Measurements from ENCODE around the gene CADPS.

The CADPS gene

DNA sequence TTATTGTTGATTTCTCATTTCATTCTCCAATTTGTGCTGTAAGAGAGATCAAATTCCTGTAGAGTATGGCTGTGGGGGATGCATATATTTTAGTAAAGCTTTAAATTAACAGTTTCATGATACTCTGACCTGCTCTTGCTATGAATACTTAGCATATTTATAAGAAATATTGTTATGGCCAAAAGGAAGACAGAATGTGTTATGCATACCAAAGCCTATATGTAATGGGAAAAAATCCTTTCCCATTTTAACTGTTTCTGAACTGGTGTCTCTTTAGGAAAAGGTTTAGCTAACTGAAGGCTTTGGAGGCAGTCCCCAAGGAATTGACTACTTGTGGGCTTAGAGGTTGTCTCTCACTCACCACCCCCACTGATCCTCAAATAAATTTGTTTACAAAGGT lies 59.2 kb downstream of the CADPS start:
- peak; percentile 2 for DNase-seq (ENCODE audit: low read depth)
- TF ChIP-seq, protein P1, sequence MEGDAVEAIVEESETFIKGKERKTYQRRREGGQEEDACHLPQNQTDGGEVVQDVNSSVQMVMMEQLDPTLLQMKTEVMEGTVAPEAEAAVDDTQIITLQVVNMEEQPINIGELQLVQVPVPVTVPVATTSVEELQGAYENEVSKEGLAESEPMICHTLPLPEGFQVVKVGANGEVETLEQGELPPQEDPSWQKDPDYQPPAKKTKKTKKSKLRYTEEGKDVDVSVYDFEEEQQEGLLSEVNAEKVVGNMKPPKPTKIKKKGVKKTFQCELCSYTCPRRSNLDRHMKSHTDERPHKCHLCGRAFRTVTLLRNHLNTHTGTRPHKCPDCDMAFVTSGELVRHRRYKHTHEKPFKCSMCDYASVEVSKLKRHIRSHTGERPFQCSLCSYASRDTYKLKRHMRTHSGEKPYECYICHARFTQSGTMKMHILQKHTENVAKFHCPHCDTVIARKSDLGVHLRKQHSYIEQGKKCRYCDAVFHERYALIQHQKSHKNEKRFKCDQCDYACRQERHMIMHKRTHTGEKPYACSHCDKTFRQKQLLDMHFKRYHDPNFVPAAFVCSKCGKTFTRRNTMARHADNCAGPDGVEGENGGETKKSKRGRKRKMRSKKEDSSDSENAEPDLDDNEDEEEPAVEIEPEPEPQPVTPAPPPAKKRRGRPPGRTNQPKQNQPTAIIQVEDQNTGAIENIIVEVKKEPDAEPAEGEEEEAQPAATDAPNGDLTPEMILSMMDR (conservative IDR thresholded peaks at IDR 0.05; ENCODE audit: low read length) = no peak
- H3K4me3 ChIP-seq (ENCODE audit: low read length) = no peak overlapping the region

DNA sequence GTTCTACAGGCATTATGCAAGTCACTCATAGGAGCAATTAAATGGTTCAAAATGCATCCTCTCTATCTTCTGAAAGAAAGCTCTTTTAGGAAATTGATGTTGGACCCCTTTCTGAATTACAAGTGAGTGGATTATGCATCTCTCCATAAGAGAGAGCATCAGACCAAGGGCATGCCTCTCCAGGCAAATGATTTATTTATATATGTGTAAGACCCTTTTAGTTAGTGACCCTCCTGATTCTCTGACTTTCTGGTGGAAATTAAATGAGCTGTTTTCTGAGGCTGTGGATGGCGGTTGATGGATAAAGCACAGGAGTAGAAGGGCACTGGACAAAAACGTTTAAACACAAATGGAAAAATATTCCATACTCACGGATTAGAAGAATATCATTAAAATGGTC lies 62.6 kb downstream of the CADPS start:
- TF ChIP-seq, protein P1 (conservative IDR thresholded peaks at IDR 0.05; ENCODE audit: low read length) = no peak
- DNase-seq (ENCODE audit: low read depth) = no peak

DNA sequence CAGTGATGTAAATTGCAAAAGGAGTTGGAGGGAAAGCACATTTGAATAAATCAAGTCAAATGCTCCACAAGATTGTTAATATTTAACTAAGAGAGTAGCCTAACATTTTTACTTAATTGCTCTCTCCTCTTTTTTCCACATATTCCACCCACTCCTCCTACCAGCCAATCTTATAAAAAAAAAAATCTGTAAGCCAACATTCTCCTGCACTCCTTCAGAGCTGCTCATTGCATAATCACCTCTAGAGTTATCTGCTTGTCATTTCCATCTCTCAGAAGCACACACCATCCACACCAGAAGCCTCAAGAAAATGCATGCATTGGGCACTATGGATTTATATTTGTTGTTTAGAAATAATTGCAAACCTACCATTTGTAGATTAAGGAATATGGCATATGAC lies 64.1 kb downstream of the CADPS start:
- TF ChIP-seq, protein P1 (conservative IDR thresholded peaks at IDR 0.05; ENCODE audit: low read length) = no peak
- DNase-seq (ENCODE audit: low read depth) = no peak
- H3K4me3 ChIP-seq (ENCODE audit: low read length) = no peak overlapping the region

More for the DNA sequence above, 62.6 kb downstream of the CADPS start:
- no peak overlapping the region for H3K4me3 ChIP-seq (ENCODE audit: low read length)

DNA sequence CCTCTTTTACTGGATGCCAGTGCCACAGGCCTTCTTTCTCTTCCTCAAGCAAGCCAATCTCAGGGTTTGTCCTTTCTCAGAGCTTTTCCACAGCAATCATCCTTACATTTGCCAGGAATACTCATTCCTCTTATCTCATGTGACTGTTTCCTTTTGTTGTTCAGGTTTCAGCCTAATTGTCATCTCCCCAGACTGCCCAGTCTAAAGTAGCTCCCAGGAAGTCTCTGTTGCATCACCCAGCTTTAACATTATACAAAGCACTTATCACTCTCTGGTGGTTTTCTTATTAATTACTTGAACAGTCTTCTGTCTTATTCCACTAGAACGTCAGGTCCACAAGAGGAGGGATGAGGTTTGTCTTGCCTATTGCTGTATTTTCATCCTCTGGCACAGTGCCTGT lies 65.8 kb downstream of the CADPS start:
- no peak overlapping the region for H3K4me3 ChIP-seq (ENCODE audit: low read length)
- TF ChIP-seq, protein P1 (conservative IDR thresholded peaks at IDR 0.05; ENCODE audit: low read length) = no peak
- no peak for DNase-seq (ENCODE audit: low read depth)

DNA sequence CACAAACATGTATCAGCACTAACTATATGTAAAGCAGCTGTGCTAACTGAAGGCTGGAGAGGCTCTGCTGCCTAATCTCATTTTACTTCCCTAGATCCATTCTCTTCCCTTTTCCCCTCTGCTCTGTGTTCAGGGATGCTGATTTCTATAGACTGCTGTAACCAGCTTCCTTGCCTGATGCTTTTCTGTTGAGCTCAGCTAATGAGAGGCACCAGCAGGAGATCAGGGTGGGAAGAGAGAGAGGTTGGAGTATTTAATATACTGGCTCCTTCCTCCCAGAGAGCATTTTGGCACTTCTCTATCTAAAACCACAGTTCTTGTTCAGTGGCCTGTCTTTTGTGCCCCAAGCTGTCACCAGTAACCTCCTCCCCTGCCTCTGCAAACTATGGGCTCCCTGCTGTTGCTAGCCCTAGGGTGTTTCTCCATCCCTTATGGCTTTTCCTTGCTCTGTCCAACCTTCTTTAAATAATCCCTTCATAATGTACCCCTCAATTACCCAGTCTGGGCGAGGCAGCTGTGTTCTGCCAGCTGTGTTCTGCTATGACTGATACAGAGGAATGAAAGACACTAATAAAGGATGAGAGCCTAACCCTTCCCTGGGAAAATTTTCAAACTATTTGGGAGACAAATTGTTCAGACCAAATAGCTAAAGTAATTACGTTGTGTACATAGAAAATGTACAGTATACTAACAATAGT lies 69.5 kb downstream of the CADPS start:
- TF ChIP-seq, protein P1 (conservative IDR thresholded peaks at IDR 0.05; ENCODE audit: low read length) = no peak
- no peak for DNase-seq (ENCODE audit: low read depth)

DNA sequence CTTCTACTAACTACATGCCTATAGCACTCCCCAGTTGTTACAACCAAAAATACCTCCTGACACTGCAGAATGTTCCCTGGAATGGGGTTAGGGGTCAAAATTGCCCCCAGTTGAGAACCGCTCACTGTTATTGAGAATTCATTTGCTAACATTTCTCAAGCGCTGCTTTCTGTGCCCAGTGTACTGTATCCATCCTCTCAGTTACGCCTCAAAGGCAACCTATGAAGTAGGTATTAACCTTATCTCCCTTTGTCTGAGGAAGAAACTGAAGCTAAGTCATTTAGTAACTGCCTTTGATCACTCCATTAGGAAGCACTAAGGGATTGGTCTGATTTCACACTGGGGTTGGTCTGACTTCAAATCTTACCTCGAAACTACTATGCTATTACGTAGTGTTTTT lies 70.1 kb downstream of the CADPS start:
- H3K4me3 ChIP-seq (ENCODE audit: low read length) = no peak overlapping the region
- no peak for DNase-seq (ENCODE audit: low read depth)
- TF ChIP-seq, protein P1 (conservative IDR thresholded peaks at IDR 0.05; ENCODE audit: low read length) = no peak

More for the DNA sequence above, 69.5 kb downstream of the CADPS start:
- H3K4me3 ChIP-seq (ENCODE audit: low read length) = no peak overlapping the region

DNA sequence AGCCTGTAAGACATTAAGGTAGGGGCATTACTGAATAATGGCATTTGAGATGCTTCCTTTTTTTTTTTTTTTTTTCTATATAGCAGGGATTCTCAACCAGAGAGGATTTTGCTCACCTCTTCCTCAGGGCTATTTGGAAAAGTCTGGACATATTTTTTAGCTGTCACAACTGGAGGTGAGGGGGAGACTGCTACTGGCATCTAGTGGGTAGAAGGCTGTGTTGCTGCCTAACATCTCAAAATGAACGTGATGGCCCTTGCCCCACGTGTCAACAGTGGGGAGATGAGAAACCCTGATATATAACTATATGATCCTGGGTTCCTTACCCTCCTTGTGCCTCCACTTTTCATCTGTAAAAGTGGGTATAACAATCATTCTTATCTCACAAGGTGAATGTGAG lies 71.9 kb downstream of the CADPS start:
- DNase-seq (ENCODE audit: low read depth) = no peak
- H3K4me3 ChIP-seq (ENCODE audit: low read length) = no peak overlapping the region
- TF ChIP-seq, protein P1 (conservative IDR thresholded peaks at IDR 0.05; ENCODE audit: low read length) = no peak

Data from AG10803 (cell line).